ENCODE data around the gene ANKRD23. TPM values are rescaled to one million over a fixed set of nuclear protein-coding genes. Genes with fewer than 3 reads are reported as not detected.

The ANKRD23 gene
- total RNA-seq, 1 donor from 2014 or later: 8.8 TPM

DNA sequence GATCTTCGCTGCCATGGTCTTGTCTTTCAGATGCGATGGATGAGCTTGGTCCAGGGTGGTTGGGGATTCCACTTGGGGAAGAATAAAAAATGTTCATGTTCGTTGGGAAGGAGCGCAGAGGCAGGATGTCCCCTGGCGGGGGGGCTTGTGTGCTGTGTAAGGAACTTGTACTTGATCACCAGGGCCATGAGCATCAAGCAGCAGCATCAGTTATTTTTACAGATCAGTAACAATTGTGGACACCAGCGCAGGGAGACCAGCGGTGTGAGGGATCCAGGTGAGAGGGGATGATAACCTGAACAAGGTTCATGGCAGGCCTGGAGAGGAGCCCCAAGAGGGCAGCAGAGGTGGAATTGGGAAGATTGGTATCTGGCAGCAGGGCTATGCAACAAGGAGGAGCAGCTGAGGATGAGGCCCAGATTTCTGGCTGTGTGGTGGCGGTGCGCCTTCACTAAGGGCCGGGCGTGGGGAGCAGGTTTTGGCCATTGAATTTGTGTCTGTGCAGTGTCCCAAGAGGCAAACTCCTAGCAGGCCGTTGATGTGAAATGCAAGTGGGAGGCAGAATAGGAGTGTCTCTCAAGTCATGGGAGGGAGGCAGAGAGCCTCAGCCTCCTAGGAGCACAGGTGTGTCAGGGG is 23.8 kb downstream of the ANKRD23 start:
- no peaks in the 10 kb centered on the region for H3K9me3 Mint-ChIP-seq
- H3K36me3 Mint-ChIP-seq (ENCODE audit: low read depth): peaks cover 32% of the 10 kb centered on the region
- intact Hi-C loops (cut with micrococcal nuclease): loop anchor here (5.0 kb wide), 3 partner anchors 283 to 498 kb away; partner anchors contain the start of genes ANKRD36 and ARID5A
- H3K27ac Mint-ChIP-seq: peak overlapping the region; percentile 40
- peaks cover 49% of the 10 kb centered on the region for H3K4me1 Mint-ChIP-seq (ENCODE audit: low read depth)
- H3K27me3 Mint-ChIP-seq (ENCODE audit: insufficient read depth): no peaks in the 10 kb centered on the region
- no peak for DNase-seq (ENCODE audit: low spot score)
- H3K4me3 Mint-ChIP-seq: peak overlapping the region; percentile 2

DNA sequence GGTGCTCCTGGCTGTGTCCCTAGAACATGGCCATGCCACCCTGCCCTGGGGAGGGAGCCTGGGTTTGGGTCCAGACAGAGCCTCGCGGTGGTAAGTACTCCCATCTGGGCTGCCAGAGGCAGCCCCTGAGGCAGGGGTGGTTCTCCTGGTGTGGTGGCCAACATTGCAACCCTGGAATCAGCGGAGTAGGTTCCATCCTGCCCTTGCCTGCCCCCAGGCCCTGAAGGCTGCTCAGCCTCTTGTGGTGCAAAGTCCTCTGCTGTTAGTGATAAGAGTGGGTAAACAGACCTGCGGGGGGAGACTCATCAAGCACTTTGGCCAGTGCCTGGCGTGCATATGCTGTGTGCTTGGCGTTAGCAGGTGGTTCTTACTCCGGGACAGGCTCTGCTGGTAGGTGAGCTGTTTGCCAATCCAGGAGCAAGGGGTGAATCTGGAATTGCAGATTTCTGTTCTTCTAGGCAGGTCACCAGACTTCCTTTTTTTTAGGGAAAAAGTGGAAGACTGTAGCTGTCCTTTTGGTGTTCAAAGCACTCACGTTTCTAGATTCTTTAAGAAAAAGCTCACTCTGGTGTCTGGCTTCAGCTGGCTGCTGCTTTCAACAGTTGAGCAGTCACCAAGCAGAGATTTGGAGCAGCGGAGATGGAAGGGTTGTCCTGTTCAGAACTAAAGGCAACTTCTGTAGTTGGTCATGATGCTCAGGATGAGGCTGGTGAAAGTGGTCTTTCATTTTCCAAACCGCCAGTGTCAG is 24.5 kb downstream of the ANKRD23 start:
- no peaks in the 10 kb centered on the region for H3K9me3 Mint-ChIP-seq
- peaks cover 52% of the 10 kb centered on the region for H3K4me1 Mint-ChIP-seq (ENCODE audit: low read depth)
- H3K36me3 Mint-ChIP-seq (ENCODE audit: low read depth): peaks cover 32% of the 10 kb centered on the region
- H3K4me3 Mint-ChIP-seq: peak overlapping the region; percentile 84
- H3K27me3 Mint-ChIP-seq (ENCODE audit: insufficient read depth): no peaks in the 10 kb centered on the region
- peak overlapping the region; percentile 40 for H3K27ac Mint-ChIP-seq
- intact Hi-C loops (cut with micrococcal nuclease): loop anchor here (5.0 kb wide), 3 partner anchors 282 to 497 kb away; partner anchors contain the start of genes ANKRD36 and ARID5A
- no peak for DNase-seq (ENCODE audit: low spot score)

- H3K27ac Mint-ChIP-seq: peak overlapping the region; percentile 47
- peaks cover 54% of the 10 kb centered on the region for H3K4me1 Mint-ChIP-seq (ENCODE audit: low read depth)
- H3K9me3 Mint-ChIP-seq: no peaks in the 10 kb centered on the region
- DNase-seq (ENCODE audit: low spot score): no peak
- intact Hi-C loops (cut with micrococcal nuclease): loop anchor here (5.0 kb wide), 3 partner anchors 281 to 496 kb away; partner anchors contain the start of genes ANKRD36 and ARID5A
- H3K4me3 Mint-ChIP-seq: peak overlapping the region; percentile 84
- H3K36me3 Mint-ChIP-seq (ENCODE audit: low read depth): peaks cover 33% of the 10 kb centered on the region
- no peaks in the 10 kb centered on the region for H3K27me3 Mint-ChIP-seq (ENCODE audit: insufficient read depth)
These were observed 25.9 kb downstream of the ANKRD23 start for GRCh38 chr2:96817882-96818281.

GRCh38 chr2:96816836-96817702 is 26.8 kb downstream of the ANKRD23 start:
- Mint-ChIP-seq H3K4me3 (peak overlapping the region; percentile 84), H3K27me3 (ENCODE audit: insufficient read depth) (no peaks in the 10 kb centered on the region), H3K27ac (peak overlapping the region; percentile 47), H3K4me1 (ENCODE audit: low read depth) (peaks cover 58% of the 10 kb centered on the region), H3K36me3 (ENCODE audit: low read depth) (peaks cover 36% of the 10 kb centered on the region), H3K9me3 (no peaks in the 10 kb centered on the region)
- intact Hi-C loops (cut with micrococcal nuclease): loop anchor here (1.0 to 5.0 kb wide), 7 partner anchors 41 to 495 kb away; partner anchors contain the start of genes ANKRD36, ANKRD39, ARID5A and KANSL3
- no peak for DNase-seq (ENCODE audit: low spot score)

- Mint-ChIP-seq H3K4me3 (peak within 1 kb of the TSS; percentile 93), H3K27me3 (ENCODE audit: insufficient read depth) (no peaks in the 10 kb centered on the region), H3K27ac (peak within 1 kb of the TSS; percentile 91), H3K4me1 (ENCODE audit: low read depth) (peaks cover 54% of the 10 kb centered on the region), H3K36me3 (ENCODE audit: low read depth) (peaks cover 36% of the 10 kb centered on the region), H3K9me3 (no peaks in the 10 kb centered on the region)
- intact Hi-C loops (cut with micrococcal nuclease): loop anchor here (1.0 to 5.0 kb wide), 7 partner anchors 42 to 494 kb away; partner anchors contain the start of genes ANKRD36, ANKRD39, ARID5A and KANSL3
- DNase-seq (ENCODE audit: low spot score): peak; percentile 97
These were observed 27.5 kb downstream of the ANKRD23 start, which contains the start of gene CNNM3 for GRCh38 chr2:96816127-96816835. Gene CNNM3 (plus strand): TSS chr2:96816268. CDS start chr2:96816278, 10 bp downstream.

DNA sequence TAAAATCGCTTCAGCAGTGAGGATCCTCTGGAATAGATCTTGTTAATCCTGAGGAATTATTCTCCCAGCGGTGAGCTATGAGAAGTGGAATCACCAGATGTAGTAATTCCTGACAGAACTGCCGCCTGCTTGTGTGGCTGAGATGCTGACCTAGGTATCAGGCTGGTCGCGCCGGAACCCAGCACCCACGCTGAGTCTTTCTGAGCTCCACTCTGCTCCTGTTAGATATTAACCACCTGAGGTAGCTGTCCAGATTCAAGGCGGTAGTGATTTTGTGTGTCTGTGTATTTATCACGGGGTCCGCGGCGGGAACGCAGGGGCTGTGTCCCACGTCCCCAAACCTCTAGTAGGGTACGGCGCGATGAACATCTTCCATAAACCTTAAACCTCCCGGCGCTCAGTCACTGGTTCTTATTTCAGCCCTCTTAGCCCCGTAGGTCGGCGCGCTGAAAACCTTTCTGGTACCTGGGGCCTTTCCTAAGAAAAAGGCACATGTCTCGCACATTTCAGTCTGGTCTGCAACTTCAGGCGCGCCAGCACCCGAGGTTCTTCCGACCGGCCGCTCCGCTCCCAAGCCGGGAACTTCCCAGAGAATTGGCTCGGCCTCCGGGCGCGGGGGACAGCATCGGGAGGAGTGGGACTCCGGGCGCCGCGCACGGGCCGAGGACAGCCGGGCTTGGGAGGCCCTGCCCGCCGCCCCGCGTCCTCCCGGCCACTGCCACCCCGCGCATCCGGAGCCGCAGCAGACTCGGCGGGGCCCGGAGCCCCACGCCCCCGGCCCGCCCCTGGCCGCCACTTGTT is 28.3 kb downstream of the ANKRD23 start:
- DNase-seq (ENCODE audit: low spot score): no peak
- H3K36me3 Mint-ChIP-seq (ENCODE audit: low read depth): peaks cover 34% of the 10 kb centered on the region
- H3K9me3 Mint-ChIP-seq: no peaks in the 10 kb centered on the region
- H3K4me3 Mint-ChIP-seq: peak overlapping the region; percentile 93
- H3K4me1 Mint-ChIP-seq (ENCODE audit: low read depth): peaks cover 48% of the 10 kb centered on the region
- H3K27me3 Mint-ChIP-seq (ENCODE audit: insufficient read depth): no peaks in the 10 kb centered on the region
- intact Hi-C loops (cut with micrococcal nuclease): loop anchor here (1.0 to 5.0 kb wide), 9 partner anchors 43 to 493 kb away; partner anchors contain the start of genes ANKRD36, ANKRD39, ARID5A and CNNM4
- peak overlapping the region; percentile 91 for H3K27ac Mint-ChIP-seq

DNA sequence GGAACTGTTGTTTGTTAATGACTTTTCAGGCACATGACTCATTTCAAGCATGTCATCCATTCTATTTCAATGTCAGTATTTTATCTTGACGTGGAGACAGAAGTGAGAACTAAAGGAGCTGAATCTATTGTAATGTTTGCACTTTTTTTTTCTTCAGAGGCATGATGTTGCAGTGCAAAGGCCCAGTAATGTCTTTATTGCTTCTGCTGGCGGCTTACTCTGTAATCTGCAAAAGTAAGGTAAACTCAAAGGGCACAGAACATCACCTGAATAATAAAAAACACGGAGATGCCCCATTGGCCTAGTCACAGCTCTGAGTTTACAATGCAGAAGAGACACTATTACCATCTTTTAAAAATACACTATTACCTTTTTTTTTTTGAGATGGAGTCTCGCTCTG is 30.2 kb downstream of the ANKRD23 start:
- peak overlapping the region; percentile 15 for H3K4me3 Mint-ChIP-seq
- no peak overlapping the region for H3K27ac Mint-ChIP-seq
- peaks cover 30% of the 10 kb centered on the region for H3K4me1 Mint-ChIP-seq (ENCODE audit: low read depth)
- H3K36me3 Mint-ChIP-seq (ENCODE audit: low read depth): peaks cover 21% of the 10 kb centered on the region
- H3K9me3 Mint-ChIP-seq: no peaks in the 10 kb centered on the region
- H3K27me3 Mint-ChIP-seq (ENCODE audit: insufficient read depth): no peaks in the 10 kb centered on the region
- no peak for DNase-seq (ENCODE audit: low spot score)
- intact Hi-C loops (cut with micrococcal nuclease): no loop called here

DNA sequence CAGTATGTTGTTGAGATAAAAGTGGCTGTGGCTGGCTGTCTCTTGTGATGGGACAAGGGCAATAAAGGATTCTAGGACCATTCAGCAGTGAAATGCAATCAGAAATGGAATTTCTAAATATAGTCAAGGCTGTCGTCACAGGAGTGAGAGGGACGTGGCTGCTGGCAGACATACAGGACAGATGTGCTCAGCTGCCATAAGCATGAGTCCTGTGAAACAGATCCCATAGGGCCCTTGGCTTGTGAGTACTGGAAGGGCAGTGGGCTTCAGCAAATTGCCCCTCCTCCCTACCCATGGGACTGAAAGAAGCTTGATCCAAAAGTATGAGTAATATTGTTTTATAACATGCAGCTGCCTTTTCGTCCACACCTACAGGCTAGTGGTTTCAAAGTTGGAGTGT is 31.9 kb downstream of the ANKRD23 start:
- Mint-ChIP-seq H3K36me3 (ENCODE audit: low read depth) (peaks cover 10% of the 10 kb centered on the region), H3K27ac (no peak overlapping the region), H3K27me3 (ENCODE audit: insufficient read depth) (no peaks in the 10 kb centered on the region), H3K9me3 (no peaks in the 10 kb centered on the region), H3K4me1 (ENCODE audit: low read depth) (peaks cover 16% of the 10 kb centered on the region), H3K4me3 (no peak overlapping the region)
- intact Hi-C loops (cut with micrococcal nuclease): no loop called here
- no peak for DNase-seq (ENCODE audit: low spot score)

GRCh38 chr2:96810783-96811192 is 33.0 kb downstream of the ANKRD23 start:
- no peaks in the 10 kb centered on the region for H3K27me3 Mint-ChIP-seq (ENCODE audit: insufficient read depth)
- no peak for DNase-seq (ENCODE audit: low spot score)
- H3K4me1 Mint-ChIP-seq (ENCODE audit: low read depth): peaks cover 26% of the 10 kb centered on the region
- no peak overlapping the region for H3K27ac Mint-ChIP-seq
- H3K4me3 Mint-ChIP-seq: no peak overlapping the region
- no peaks in the 10 kb centered on the region for H3K9me3 Mint-ChIP-seq
- intact Hi-C loops (cut with micrococcal nuclease): no loop called here
- H3K36me3 Mint-ChIP-seq (ENCODE audit: low read depth): peaks cover 10% of the 10 kb centered on the region

- intact Hi-C loops (cut with micrococcal nuclease): no loop called here
- Mint-ChIP-seq H3K36me3 (ENCODE audit: low read depth) (peaks cover 7% of the 10 kb centered on the region), H3K27ac (no peak overlapping the region), H3K4me3 (no peak overlapping the region), H3K9me3 (no peaks in the 10 kb centered on the region), H3K4me1 (ENCODE audit: low read depth) (peaks cover 21% of the 10 kb centered on the region), H3K27me3 (ENCODE audit: insufficient read depth) (no peaks in the 10 kb centered on the region)
- DNase-seq (ENCODE audit: low spot score): no peak
These were observed 33.7 kb downstream of the ANKRD23 start for GRCh38 chr2:96809951-96810782.
